Fibroblast of lung (primary cell): ENCODE results near the gene NAALADL1. TPM values are rescaled to one million over a fixed set of nuclear protein-coding genes. Genes with fewer than 3 reads are reported as not detected.
A peak's percentile ranks its signal among the peaks of the same experiment; 100 is the strongest.

Experiments
- DNase-seq, 2 donors: peaks; one replicate each; pipeline versions ENCODE4 v3.0.0 to v3.0.0-alpha.2; 2010; ENCODE audit warnings: low read depth in 2 of 2
- H2AFZ ChIP-seq: 2 replicates; pipeline ENCODE4 v1.5.1; 2012; ENCODE audit warnings: low read length, control low read depth, inconsistent platforms
- H3K27ac ChIP-seq: 2 replicates; pipeline ENCODE4 v1.5.1; 2011; ENCODE audit warnings: low read length, control low read depth; ENCODE audit not compliant: insufficient read depth
- H3K27me3 ChIP-seq: 2 replicates; pipeline ENCODE4 v1.5.1; 2011; ENCODE audit warnings: mild to moderate bottlenecking, low read length; ENCODE audit not compliant: control insufficient read depth, insufficient read depth
- H3K36me3 ChIP-seq: 2 replicates; pipeline ENCODE4 v1.5.1; 2011; ENCODE audit warnings: low read length; ENCODE audit not compliant: control insufficient read depth, insufficient read depth
- H3K4me1 ChIP-seq: 2 replicates; pipeline ENCODE4 v1.5.1; 2011; ENCODE audit warnings: low read length; ENCODE audit not compliant: control insufficient read depth, insufficient read depth; ENCODE audit errors: extremely low read depth
- H3K4me2 ChIP-seq: 2 replicates; pipeline ENCODE4 v1.5.1; 2011; ENCODE audit warnings: low read length, control low read depth; ENCODE audit not compliant: insufficient read depth; ENCODE audit errors: extremely low read depth
- H3K4me3 ChIP-seq, 4 experiments: fragments of 200-600 bp in 1 of 4; sonication (generic) in 1 of 4; replicated peaks in 1 of 4; 2 replicates each; pipeline ENCODE4 v1.5.1; 2011 to 2016; ENCODE audit warnings: low read length in 4 of 4, low read depth in 3 of 4, mild to moderate bottlenecking in 3 of 4, control low read depth in 2 of 4, inconsistent platforms in 1 of 4, mixed read lengths in 1 of 4; ENCODE audit not compliant: insufficient read depth in 1 of 4; ENCODE audit errors: control extremely low read depth in 1 of 4
- H3K79me2 ChIP-seq: 2 replicates; pipeline ENCODE4 v1.5.1; 2012; ENCODE audit warnings: mild to moderate bottlenecking, low read length, inconsistent platforms; ENCODE audit not compliant: control insufficient read depth, insufficient read depth
- H3K9ac ChIP-seq: 2 replicates; pipeline ENCODE4 v1.5.1; 2011; ENCODE audit warnings: mild to moderate bottlenecking, low read length, control low read depth; ENCODE audit not compliant: insufficient read depth
- H3K9me3 ChIP-seq: 2 replicates; pipeline ENCODE4 v1.5.1; 2012; ENCODE audit warnings: low read depth, low read length; ENCODE audit not compliant: control insufficient read depth, insufficient read depth
- H4K20me1 ChIP-seq: 2 replicates; pipeline ENCODE4 v1.5.1; 2011; ENCODE audit warnings: low read length; ENCODE audit not compliant: control insufficient read depth, insufficient read depth; ENCODE audit errors: extremely low read depth
- CTCF ChIP-seq, 2 donors: IDR thresholded peaks in 1 of 2; conservative IDR thresholded peaks in 1 of 2; 1 replicate in 1 of 2; 2 replicates in 1 of 2; pipeline ENCODE4 v1.5.1; 2011 to 2012; ENCODE audit warnings: low read length in 2 of 2, control low read depth in 1 of 2, inconsistent platforms in 1 of 2, low read depth in 1 of 2, mild to moderate bottlenecking in 1 of 2
- EZH2 ChIP-seq: IDR thresholded peaks from 2 replicates; pipeline ENCODE4 v1.5.1; 2012; ENCODE audit warnings: low read length, control low read depth, mild to moderate bottlenecking; ENCODE audit errors: missing control alignments
- polyA plus RNA-seq, 2 donors: library from polyadenylated mRNA; depleted of rRNA in 1 of 2; stranded (reverse) in 1 of 2; unstranded in 1 of 2; fragments of >200 nt; gene quantifications; 2 replicates each; pipeline ENCODE4 v1.2.1, GENCODE V29; 2011 to 2012; ENCODE audit warnings: missing spikeins in 1 of 2
- total RNA-seq: library from RNA; depleted of rRNA; stranded (reverse); fragments of >200 nt; gene quantifications from 2 replicates; pipeline ENCODE4 v1.2.1, GENCODE V29; 2014

NAALADL1 gene
- total and polyA plus RNA-seq, 2 donors (not counting 1 experiment from before 2014, with no cell fraction given), result 14.9 to 35.5 TPM

DNA sequence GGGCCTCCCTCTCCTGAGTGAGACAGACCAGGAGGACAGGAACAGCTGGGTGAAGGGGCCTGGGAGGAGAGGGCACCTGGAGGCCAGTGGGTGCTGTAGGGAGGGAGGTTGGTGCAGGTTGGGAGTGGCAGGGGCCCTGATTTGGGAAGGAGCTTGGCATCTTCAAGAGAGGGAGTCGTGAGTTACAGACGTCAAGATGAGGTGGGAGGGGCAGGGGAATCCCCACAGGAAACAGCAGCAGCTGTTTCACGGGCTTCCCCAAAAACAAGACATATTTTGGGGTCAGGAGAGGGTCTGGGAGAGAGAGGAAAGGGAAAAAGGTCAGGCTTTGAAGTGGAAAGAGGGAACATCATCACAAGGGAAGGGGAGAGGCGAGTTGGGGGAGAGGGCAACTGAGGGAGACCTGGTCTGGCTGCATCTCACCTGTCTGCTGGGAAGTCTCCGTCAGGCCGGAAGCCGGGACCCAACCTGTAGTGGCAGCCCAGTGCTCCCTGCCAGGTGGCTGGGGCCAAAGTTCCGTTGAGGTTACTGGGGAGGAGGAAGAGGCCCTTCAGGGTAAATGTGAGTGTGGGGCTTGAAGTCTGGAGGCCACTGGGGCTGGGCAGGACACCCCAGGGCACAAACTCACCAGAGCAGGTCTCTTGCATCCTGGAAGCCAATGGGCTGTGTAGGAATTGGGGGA is 4.4 kb downstream of the NAALADL1 start:
- H3K4me2 ChIP-seq, result no peak overlapping the region
- no peak overlapping the region for H3K4me3 ChIP-seq
- no peak for DNase-seq
- H3K27me3 ChIP-seq, result peaks cover 8% of the 10 kb centered on the region
- no peaks in the 10 kb centered on the region for H3K36me3 ChIP-seq
- H3K79me2 ChIP-seq, result no peaks in the 10 kb centered on the region
- H3K27ac ChIP-seq, result no peak overlapping the region
- no peaks in the 10 kb centered on the region for H3K9me3 ChIP-seq
- no peak overlapping the region for H2AFZ ChIP-seq
- H3K9ac ChIP-seq, result no peak overlapping the region
- H4K20me1 ChIP-seq, result no peaks in the 10 kb centered on the region
- H3K4me1 ChIP-seq, result no peaks in the 10 kb centered on the region
- TF ChIP-seq EZH2, result no peak
- no peak for TF ChIP-seq CTCF (conservative IDR thresholded peaks at IDR 0.05 in 1 of 2, IDR thresholded peaks at IDR 0.05 in 1 of 2; ENCODE audit: low read depth in 1 of 2, low read length in 2 of 2)

DNA sequence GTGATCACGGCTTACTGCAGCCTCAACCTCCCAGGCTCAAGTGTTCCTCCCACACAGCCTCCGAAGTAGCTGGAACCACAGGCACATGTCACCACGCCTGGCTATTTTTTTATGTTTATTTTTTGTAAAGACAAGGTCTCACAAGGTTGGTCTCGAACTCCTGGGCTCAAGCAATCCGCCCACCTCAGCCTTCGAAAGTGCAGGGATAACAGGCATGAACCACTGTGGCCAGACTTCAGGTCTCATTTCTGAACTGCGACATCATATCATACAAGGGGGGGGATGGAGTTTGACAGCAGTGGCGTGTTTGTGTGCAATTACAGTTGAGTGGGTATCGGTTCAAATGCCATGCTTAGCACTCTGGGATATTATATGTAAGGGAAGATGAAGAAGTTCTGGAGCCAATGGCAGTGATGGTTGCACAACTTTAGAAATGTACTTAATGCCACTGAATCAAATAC is 6.9 kb downstream of the NAALADL1 start:
- TF ChIP-seq CTCF (conservative IDR thresholded peaks at IDR 0.05 in 1 of 2, IDR thresholded peaks at IDR 0.05 in 1 of 2; ENCODE audit: low read depth in 1 of 2, low read length in 2 of 2) (no peak), EZH2 (no peak)
- Histone ChIP-seq H3K27me3 (peaks cover 8% of the 10 kb centered on the region), H3K9ac (no peak overlapping the region), H3K36me3 (no peaks in the 10 kb centered on the region), H3K9me3 (no peaks in the 10 kb centered on the region), H3K79me2 (no peaks in the 10 kb centered on the region), H3K4me1 (no peaks in the 10 kb centered on the region), H3K4me2 (no peak overlapping the region), H3K27ac (no peak overlapping the region), H2AFZ (no peak overlapping the region), H3K4me3 (no peak overlapping the region), H4K20me1 (no peaks in the 10 kb centered on the region)
- peak in 1 of 2 donors; percentile 13 for DNase-seq

DNA sequence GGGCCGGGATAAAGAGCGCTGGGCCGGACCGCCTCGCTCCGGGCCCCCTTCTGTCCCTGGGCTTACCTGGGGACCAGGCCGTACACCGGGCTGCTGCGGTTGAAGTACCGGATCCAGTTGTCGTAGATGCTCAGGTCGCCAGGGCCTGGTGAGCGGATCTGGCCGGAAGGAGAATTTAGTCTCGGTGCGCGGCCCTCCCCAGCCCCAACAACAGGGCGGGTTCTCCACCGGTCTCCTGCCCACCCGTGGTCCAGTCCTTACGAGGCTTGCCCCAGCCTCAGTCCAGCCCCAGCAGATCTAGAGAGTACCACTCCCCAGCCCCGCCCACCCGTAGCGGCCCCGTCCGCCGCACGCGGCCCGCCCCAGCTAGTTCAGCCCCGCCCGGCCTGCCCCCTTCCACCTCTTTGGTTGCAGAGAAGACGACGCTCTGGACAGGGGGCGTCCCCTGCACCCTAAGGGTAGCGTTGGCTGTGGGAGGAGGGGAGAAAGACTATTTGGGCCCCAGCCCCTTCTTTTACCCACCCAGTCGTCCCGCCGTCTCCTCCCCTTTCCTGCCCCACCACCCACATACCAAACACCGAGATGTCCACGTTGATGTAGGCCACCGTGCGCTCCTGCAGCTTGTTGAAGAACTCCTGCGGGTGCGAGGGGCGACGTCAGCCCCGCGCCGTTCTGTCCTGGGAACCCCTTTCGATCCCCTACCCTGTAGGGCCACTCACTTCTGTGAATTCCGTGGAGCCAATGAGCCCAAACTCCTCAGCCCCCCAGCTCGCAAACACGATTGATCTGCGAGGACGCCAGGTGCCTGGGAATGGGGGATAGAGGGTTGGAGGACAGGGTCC is 10.6 kb downstream of the NAALADL1 start:
- Histone ChIP-seq H3K36me3 (peaks cover 4% of the 10 kb centered on the region), H2AFZ (peak overlapping the region; percentile 85), H3K9me3 (no peaks in the 10 kb centered on the region), H3K9ac (peak overlapping the region; percentile 58), H3K79me2 (no peaks in the 10 kb centered on the region), H3K4me3 (peak overlapping the region; percentile 21 to 63 (median 43)), H3K27ac (no peak overlapping the region), H3K27me3 (no peaks in the 10 kb centered on the region), H3K4me1 (no peaks in the 10 kb centered on the region), H4K20me1 (no peaks in the 10 kb centered on the region), H3K4me2 (peak overlapping the region; percentile 83)
- TF ChIP-seq CTCF (conservative IDR thresholded peaks at IDR 0.05 in 1 of 2, IDR thresholded peaks at IDR 0.05 in 1 of 2; ENCODE audit: low read depth in 1 of 2, low read length in 2 of 2), result no peak
- TF ChIP-seq EZH2, result no peak
- peak in 1 of 2 donors; percentile 8 for DNase-seq
